GM19043 (cell line): ENCODE measurements around the gene SEZ6L.
A peak's percentile ranks its signal among the peaks of the same experiment; 100 is the strongest.

Experiments
- ATAC-seq: cut with Tn5 transposase; IDR thresholded peaks from one replicate; pipeline ENCODE4 v1.9.1; 2021; ENCODE audit warnings: low read depth; ENCODE audit not compliant: unreplicated experiment

The SEZ6L gene

DNA sequence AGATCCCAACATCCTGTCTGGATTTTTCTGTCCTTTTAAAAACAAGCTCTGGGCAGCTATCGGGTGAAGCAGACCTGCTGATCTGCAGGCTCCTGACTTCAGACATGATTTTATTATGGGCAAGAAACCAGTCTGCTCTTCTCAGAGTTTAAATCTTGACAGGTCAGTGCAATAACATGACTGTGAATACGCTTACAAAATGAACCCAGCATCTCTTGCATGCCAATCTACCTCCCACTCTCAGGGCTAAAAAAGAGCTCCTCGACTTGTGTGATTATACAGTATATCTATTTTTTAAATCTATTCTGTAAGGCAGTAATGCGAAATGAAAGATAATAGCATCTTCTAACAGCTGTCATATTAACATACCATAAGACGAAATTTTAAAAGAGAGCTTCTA lies 241.1 kb downstream of the SEZ6L start:
- no peak for ATAC-seq

DNA sequence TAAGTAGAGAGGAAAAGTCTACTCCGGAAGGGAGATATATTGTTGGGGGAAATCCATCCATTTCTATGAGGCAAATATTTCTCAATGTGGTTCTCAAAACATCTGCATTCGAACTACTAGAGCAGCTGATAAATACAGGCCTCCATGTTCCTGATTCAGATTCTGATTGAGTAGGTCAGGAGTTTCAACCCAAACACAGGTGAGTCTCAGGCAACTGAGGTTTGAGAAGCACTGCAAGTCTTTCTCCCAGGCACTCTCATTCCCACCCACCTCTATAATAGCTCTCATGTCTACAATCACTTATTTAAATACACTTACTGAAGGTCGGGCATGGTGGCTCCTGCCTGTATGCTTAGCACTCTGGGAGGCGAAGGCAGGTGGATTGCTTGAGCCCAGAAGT lies 245.1 kb downstream of the SEZ6L start:
- ATAC-seq = no peak

DNA sequence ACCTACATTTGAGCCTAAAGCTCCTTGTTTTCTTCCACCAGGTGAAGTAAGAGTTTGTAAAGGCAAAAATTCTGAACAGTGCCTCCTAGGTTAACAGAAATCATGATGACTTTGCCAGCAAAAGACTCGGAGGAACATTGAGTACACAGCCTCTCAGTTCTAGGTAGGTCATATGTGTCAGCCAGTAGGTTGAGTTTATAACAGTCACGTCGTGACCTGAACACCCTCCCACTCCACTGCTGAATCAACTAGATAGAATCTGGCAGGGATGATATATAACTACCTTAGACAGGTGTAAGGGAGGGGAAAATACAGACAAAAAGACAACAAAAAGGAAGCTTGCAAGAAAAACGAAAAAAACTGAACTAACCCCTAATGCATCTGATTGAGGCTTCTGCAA lies 247.0 kb downstream of the SEZ6L start:
- no peak for ATAC-seq

- no peak for ATAC-seq
These were observed 247.5 kb downstream of the SEZ6L start for GRCh38 chr22:26416670-26417276.

DNA sequence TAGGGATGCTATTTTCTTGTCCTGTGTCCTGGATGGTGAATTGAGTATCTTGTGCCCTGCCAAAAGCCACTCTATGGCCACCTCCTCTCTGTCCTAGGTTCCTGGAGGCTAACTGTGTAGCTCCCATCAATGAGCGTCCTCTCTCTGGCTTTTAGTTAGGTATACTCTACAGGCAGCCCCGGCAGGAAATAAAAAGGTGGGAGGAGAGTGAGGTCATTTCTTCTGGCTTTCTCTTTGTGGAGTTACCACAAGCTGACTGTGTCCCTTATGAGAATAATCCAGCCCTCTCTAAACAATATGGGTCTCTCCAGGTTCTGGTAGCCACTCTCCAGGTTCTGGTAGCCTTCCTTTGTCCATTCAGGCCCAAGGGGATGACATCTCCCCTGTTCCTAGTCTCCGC lies 248.1 kb downstream of the SEZ6L start:
- no peak for ATAC-seq

DNA sequence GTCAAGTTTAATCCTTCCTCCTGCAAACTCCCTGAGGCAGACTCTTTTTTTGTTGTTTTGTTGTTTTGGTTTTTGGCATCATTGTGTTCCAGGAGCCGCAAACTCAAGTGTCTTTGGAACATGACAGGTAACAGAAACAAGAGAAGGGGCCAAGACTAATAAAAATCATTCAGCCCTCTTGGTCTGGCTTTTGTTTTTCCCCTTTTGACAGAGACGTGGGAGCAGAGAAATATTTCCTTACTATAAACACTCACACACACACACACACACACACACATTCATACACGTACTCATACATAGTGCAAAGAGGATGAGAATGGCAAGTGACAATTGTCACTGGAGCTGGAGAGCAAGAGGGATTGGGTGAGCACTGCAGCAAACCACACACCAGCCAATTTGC lies 249.4 kb downstream of the SEZ6L start:
- no peak for ATAC-seq

DNA sequence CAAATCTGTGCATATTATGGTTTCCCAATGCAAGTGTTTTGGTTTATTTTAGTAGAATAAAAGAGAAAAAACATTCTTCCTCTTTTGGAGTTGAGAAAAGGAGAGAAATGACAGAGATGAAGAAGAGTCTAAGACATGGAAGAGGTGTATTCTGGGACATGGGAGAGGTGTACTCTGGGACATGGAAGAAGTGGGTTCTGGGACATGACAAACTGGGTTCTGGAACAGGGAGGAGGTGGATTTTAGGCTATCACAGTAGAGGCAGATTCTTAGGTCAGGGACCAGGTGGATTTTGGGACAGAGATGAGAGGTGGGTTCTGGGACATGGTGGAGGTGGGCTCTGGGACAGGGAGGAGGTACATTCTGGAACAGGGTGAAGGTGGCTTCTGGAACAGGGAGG lies 257.7 kb downstream of the SEZ6L start:
- ATAC-seq = no peak

DNA sequence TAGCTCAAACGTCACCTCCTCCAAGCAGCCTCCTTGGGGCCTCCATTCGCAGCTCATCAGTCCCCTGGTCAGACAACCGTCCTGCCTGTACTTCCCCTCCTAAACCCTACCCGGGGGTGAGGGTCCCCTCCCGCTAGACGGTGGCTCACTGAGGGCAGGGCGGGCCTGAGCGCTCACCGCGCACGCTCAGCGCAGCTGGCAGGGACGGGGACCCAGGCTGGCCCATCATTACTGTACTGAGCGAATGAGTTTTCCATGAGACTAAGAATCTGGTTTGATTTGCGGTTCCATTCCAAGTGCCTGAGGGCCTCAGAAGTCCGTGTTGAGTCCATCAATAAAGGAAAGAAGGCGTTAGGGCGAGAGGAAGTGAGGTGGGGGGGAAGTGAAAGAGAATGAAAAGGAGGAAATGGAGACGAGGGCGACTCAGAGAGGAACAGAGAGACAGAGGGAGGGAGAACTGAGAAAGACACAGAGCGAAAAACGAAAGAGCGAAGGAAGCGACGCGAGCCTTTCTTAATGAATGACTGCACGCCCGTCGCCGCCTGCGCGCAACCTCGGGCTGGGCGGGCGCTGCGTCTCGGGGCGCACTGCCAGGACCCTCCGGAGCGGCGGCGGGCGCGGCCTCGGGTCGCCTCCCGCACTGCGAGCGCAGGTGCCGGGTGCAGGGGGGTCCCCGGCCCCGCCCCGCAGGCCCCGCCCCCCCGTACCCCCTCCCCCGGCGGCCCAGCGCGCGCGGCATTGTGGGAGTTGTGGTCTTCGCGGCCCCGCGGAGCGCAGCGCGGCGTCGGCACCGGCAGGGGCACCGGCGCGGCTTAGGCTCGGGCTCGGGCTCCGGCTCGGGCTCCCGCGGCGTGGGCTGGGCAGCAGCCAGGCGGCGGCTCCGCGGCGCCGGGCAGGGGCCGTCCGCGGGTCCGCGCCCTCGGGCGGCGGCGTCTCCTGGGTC lies 259.5 kb downstream of the SEZ6L start, which contains the start of gene ASPHD2:
ASPHD2 (plus strand) TSS at position 746 of the 943 bp plus-strand sequence. CDS start 4,356 bp downstream, outside the sequence.
- peak; percentile 68 for ATAC-seq

DNA sequence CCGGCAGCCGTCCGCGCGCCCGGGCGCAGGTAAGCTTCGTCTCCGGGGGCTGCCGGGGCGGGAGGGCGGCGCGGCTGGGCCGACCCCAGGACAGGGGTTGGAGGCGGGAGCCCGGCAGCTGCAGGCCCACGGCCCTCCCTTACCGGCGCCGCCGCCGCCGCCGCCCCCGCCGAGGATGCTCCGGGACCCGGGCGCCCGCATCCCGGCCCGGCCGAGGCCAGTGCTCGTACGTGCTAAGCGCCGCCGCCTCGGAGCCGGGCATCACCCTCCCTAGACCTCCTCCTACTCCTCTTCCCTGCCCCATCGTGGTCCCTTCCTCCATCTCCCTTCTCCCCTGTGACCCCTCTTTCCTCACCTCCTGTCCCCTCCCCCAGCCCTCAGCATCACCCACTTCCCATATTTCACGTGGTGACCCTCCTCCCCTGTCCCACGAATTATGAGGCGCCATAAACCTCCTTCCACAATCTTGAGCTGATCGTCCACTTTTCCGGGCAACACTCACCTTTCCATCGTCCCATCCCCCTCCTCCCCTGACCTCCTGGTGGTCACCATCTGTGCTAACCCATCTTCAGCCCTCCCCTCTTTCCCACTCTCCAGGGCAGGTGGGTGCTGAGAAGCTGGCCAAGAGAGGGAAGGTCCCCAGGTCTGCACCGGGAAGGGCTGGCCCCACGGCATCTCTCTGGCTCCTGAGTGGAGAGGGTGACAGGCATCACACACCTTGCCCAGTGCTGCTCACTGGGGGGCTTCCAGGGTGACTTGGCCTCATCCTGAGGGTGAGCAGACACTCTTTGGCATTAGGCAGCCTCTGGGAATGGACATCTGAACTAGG lies 260.4 kb downstream of the SEZ6L start:
- peak; percentile 20 for ATAC-seq

DNA sequence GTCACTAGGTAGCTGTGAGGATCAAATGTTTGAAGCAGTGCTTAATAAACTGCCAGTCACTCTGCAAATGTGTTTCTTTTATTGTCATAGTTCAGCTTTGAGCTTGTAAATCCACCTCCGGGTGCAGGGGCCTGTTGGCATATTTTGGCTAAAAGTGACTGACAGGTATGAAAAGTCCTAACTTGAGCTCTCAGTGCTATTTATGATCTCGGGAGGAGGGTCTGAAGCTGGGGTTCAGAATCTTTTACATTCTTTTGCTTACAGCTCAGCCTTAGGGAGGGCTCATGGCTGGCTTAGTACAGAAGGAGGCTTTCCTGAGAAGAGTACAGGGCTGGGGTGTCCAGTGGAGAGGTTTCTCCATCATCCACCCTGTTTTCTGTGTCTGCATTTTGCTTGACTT lies 261.3 kb downstream of the SEZ6L start:
- no peak for ATAC-seq

- no peak for ATAC-seq
These were observed 262.2 kb downstream of the SEZ6L start for GRCh38 chr22:26431261-26431995.

DNA sequence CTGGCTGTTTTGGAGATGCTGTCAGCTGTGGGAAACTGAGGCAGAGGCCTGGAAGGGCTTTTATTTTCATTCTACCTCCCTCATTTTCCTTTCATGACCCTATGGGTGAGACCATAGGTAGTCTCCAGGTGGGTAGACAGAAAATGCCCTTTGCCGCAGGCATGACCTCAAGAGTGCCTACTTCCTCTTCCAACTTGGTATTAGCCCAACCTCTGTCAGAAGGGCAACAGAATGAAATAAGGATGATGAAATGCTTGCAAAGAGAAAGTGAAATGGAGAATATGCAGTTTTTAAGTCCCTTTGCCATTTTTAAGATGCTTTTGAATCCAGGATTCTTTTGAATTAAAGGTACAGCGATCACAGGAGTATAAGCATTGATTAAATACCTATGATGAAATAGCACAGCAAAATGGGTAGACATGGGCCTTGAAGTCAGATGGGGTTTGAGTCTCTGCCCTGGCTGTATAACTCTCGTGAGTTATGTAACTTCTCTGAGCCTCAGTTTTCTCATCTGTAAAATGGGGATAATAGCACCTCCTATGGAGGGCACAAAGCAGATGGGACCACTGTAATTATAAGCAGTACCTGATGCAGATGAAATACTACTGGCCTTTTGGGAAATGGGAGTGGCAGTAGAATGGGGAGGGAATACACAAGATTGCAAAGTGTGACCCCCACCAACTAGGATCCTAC lies 263.5 kb downstream of the SEZ6L start:
- ATAC-seq = no peak
